ENCODE data around the gene NTRK2.

NTRK2 gene

GRCh38 chr9:85004818-85005413, 335.4 kb downstream of the NTRK2 start:
- TF ChIP-seq BHLHE40 (IDR thresholded peaks at IDR 0.05; ENCODE audit: borderline replicate concordance) = no peak
- POLR2A ChIA-PET = no interaction called here
- CTCF ChIA-PET = no interaction called here
- no peak for DNase-seq (ENCODE audit: extremely low spot score)

DNA sequence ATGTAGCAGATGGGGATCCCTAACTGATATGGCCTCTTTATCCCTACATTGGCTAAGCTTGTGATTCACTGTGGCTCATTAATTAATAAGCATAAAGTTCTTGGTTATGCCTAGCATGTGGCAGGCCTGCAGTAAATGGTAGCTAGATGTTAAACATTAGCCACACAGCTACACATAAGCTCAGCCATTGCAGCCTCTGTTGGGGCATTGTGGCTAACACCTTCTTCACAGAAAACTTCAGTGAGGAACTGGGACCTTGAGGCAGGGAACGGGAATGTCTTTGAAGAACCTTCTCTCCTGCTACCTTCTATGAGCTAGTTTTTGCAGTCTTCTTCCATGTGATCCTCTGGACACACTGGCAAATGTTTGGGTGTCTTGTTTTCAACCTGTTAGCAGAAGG, 338.2 kb downstream of the NTRK2 start:
- ChIA-PET POLR2A (no interaction called here), CTCF (no interaction called here)
- TF ChIP-seq FOXA1 (IDR thresholded peaks at IDR 0.05) (no peak), PKNOX1 (IDR thresholded peaks at IDR 0.05) (no peak), FOXM1 (IDR thresholded peaks at IDR 0.05; ENCODE audit: borderline replicate concordance) (no peak), HDGF (IDR thresholded peaks at IDR 0.05; ENCODE audit: borderline replicate concordance) (no peak), NFRKB (IDR thresholded peaks at IDR 0.05) (no peak), ARNT (IDR thresholded peaks at IDR 0.05) (no peak), CTBP1 (IDR thresholded peaks at IDR 0.05; ENCODE audit: borderline replicate concordance) (no peak), SP1 (IDR thresholded peaks at IDR 0.05) (no peak), LEF1 (IDR thresholded peaks at IDR 0.05; ENCODE audit: borderline replicate concordance) (no peak), FOXK2 (IDR thresholded peaks at IDR 0.05) (no peak)
- no peak for DNase-seq (ENCODE audit: extremely low spot score)

- TF ChIP-seq SUZ12 (IDR thresholded peaks at IDR 0.05) (no peak), ELF4 (IDR thresholded peaks at IDR 0.05) (peak; percentile 80; the same call in 1 of the 2 replicates), FOXA1 (IDR thresholded peaks at IDR 0.05) (no peak)
- POLR2A ChIA-PET = no interaction called here
- no peak for DNase-seq (ENCODE audit: extremely low spot score)
- CTCF ChIA-PET = no interaction called here
Measured at GRCh38 chr9:85008215-85008614, 338.7 kb downstream of the NTRK2 start.

GRCh38 chr9:85009251-85009650, 339.7 kb downstream of the NTRK2 start:
- TF ChIP-seq HDGF (IDR thresholded peaks at IDR 0.05; ENCODE audit: borderline replicate concordance) = no peak
- TF ChIP-seq SP1 (IDR thresholded peaks at IDR 0.05) = no peak
- no peak for TF ChIP-seq FOXA1 (IDR thresholded peaks at IDR 0.05)
- no peak for TF ChIP-seq CTBP1 (IDR thresholded peaks at IDR 0.05; ENCODE audit: borderline replicate concordance)
- no peak for DNase-seq (ENCODE audit: extremely low spot score)
- CTCF ChIA-PET = no interaction called here
- POLR2A ChIA-PET = no interaction called here

DNA sequence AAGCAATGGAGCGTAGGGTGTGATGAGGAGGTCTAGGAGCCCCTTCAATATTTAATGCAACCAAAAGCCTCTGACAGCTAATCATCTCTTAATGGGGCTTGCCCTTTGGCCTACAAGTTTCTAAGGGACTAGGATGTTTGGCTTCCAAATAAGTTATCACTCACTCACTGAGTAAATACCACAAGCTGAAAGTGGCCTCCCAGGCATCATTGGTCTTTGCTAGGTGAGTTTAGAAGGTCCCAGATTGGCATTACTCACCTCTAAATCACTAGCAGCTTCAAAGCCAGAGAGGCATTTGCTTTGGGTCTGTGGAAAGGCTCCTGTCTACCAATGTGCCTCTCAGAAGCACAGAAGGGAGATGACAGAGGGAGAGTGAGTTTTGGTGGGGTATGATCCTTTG, 344.2 kb downstream of the NTRK2 start:
- ChIA-PET POLR2A (no interaction called here), CTCF (no interaction called here)
- TF ChIP-seq TARDBP (IDR thresholded peaks at IDR 0.05) (no peak), FOXA1 (IDR thresholded peaks at IDR 0.05) (no peak), SP1 (IDR thresholded peaks at IDR 0.05) (no peak), ELF4 (IDR thresholded peaks at IDR 0.05) (no peak), SUZ12 (IDR thresholded peaks at IDR 0.05) (no peak), NFRKB (IDR thresholded peaks at IDR 0.05) (no peak), ZNF384 (IDR thresholded peaks at IDR 0.05) (no peak), LEF1 (IDR thresholded peaks at IDR 0.05; ENCODE audit: borderline replicate concordance) (no peak), FOXM1 (IDR thresholded peaks at IDR 0.05; ENCODE audit: borderline replicate concordance) (no peak), CTBP1 (IDR thresholded peaks at IDR 0.05; ENCODE audit: borderline replicate concordance) (no peak), ARNT (IDR thresholded peaks at IDR 0.05) (no peak)
- no peak for DNase-seq (ENCODE audit: extremely low spot score)

- no peak for DNase-seq (ENCODE audit: extremely low spot score)
- ChIA-PET CTCF (no interaction called here), POLR2A (no interaction called here)
- no peak for TF ChIP-seq ZNF384 (IDR thresholded peaks at IDR 0.05)
- no peak for TF ChIP-seq HDGF (IDR thresholded peaks at IDR 0.05; ENCODE audit: borderline replicate concordance)
- TF ChIP-seq TARDBP (IDR thresholded peaks at IDR 0.05) = no peak
- no peak for TF ChIP-seq LEF1 (IDR thresholded peaks at IDR 0.05; ENCODE audit: borderline replicate concordance)
- no peak for TF ChIP-seq ELF4 (IDR thresholded peaks at IDR 0.05)
- no peak for TF ChIP-seq BHLHE40 (IDR thresholded peaks at IDR 0.05; ENCODE audit: borderline replicate concordance)
- TF ChIP-seq FOXA1 (IDR thresholded peaks at IDR 0.05) = no peak
- no peak for TF ChIP-seq L3MBTL2 (conservative IDR thresholded peaks at IDR 0.05)
- TF ChIP-seq PKNOX1 (IDR thresholded peaks at IDR 0.05) = no peak
- no peak for TF ChIP-seq SP1 (IDR thresholded peaks at IDR 0.05)
- TF ChIP-seq FOXK2 (IDR thresholded peaks at IDR 0.05) = no peak
- no peak for TF ChIP-seq CTBP1 (IDR thresholded peaks at IDR 0.05; ENCODE audit: borderline replicate concordance)
- TF ChIP-seq FOXM1 (IDR thresholded peaks at IDR 0.05; ENCODE audit: borderline replicate concordance) = no peak
- TF ChIP-seq ARNT (IDR thresholded peaks at IDR 0.05) = no peak
Measured at GRCh38 chr9:85014292-85014691, 344.8 kb downstream of the NTRK2 start.

DNA sequence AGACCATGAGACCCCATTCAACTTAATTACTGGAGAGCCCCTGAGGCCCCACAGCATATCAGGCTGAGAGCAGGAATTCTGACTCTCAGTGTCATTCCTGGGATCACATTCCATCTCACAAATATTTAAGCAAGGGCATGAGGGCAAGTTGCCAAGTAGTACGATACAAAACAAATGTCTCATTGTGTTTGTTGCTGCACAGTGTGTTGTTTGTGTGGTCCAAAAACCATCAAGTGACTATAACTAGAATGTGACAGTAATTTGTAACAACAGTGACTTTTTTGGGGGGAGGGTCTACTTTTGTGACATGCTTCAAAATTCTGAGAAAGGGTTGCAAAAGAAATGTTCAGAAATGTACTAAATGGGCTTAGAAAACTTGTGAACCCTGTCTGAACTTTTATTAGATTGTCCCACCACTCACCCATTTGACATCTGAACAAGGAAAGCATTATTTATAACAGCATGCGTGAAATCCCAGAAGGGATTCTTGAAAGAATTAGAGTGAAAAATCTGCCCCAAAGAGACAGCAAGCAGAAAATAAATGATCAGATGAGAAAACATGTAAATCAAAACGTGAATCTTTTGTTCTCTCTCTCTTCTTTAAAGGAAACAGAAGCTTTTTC, 347.0 kb downstream of the NTRK2 start:
- DNase-seq (ENCODE audit: extremely low spot score) = no peak
- CTCF ChIA-PET = no interaction called here
- POLR2A ChIA-PET = no interaction called here
- no peak for TF ChIP-seq ARNT (IDR thresholded peaks at IDR 0.05)
- no peak for TF ChIP-seq BHLHE40 (IDR thresholded peaks at IDR 0.05; ENCODE audit: borderline replicate concordance)

GRCh38 chr9:85020791-85021190, 351.3 kb downstream of the NTRK2 start:
- ChIA-PET CTCF (no interaction called here), POLR2A (no interaction called here)
- no peak for TF ChIP-seq NFRKB (IDR thresholded peaks at IDR 0.05)
- TF ChIP-seq ZNF384 (IDR thresholded peaks at IDR 0.05) = no peak
- no peak for TF ChIP-seq CTBP1 (IDR thresholded peaks at IDR 0.05; ENCODE audit: borderline replicate concordance)
- TF ChIP-seq FOXM1 (IDR thresholded peaks at IDR 0.05; ENCODE audit: borderline replicate concordance) = no peak
- no peak for TF ChIP-seq TARDBP (IDR thresholded peaks at IDR 0.05)
- TF ChIP-seq BHLHE40 (IDR thresholded peaks at IDR 0.05; ENCODE audit: borderline replicate concordance) = no peak
- no peak for TF ChIP-seq SUZ12 (IDR thresholded peaks at IDR 0.05)
- no peak for TF ChIP-seq ARNT (IDR thresholded peaks at IDR 0.05)
- TF ChIP-seq ELF4 (IDR thresholded peaks at IDR 0.05) = no peak
- no peak for DNase-seq (ENCODE audit: extremely low spot score)

Measured in HEK293T (cell line).